ENCODE data around the gene ARHGAP8.

DNA sequence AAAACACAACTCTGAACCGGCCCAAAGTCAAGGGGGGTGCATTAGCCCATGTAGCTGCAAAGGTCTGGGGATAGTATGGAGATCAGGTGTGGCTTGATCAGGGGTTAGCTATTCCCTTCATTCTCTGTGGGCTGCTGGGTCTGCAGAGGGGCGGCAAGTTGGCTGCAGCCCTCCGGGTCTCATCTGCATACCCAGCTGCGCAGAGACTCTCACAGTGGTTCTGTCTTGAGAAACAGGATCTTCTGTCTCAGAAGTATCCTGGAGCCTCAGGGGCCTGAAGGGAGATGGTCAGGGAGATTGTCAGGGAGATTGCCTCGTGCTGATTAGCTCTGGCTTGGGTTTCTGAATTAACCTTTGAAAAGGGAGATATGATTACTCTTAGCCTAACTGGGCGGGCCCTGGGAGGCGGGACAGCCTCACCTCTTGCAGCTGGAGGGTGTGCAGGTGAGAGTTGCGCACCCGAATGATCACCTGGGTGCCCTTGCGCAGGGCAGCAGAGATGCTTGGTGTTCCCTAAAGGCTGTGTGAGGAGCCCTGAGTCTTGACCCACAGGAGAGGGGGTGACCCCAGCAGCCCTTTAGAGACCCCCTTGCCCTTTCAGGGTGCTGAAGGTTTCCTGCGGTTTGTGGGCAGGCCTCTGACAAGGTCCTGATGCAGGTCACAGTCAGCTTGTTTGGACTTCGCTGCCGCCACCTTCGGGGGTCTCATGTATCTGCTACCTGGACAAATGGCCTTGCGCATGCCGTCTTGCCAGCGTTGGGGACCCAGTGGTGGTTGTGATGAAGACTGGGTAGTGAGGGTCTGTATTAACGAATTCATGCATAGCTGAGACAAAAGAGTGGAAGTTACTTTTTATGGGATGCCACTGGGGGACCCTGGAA, 7.3 kb downstream of the ARHGAP8 start:
- TF ChIP-seq POLR2A (IDR thresholded peaks at IDR 0.05) (no peak), POLR2AphosphoS5 (IDR thresholded peaks at IDR 0.05) (no peak)
